Measurements from ENCODE around the gene ITSN2. TPM values are rescaled to one million over a fixed set of nuclear protein-coding genes. Genes with fewer than 3 reads are reported as not detected.

Gene ITSN2
- total and polyA plus RNA-seq, 4 donors: 21.0 to 36.7 (median 27.5) TPM

DNA sequence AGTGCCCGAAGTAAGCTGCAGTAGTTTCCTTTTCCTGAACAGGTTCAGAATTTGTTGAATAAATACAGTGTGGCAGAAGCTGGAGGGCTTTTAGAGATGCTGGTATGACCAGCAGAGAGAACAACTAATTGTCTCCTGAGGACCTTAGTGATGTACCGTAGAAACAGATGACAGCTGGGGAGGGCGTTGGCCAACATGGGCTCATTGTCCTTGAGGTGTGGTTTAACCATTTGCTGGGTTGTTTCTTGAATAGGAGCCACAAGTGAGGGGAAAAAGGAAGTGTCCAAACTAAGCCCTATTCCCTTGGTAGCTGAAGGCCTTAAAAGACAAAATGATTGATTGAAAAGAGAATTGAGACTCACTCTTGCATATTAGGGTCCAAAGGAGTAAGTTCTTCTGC, 197.2 kb downstream of the ITSN2 start:
- no peaks in the 10 kb centered on the region for H3K27me3 ChIP-seq (ENCODE audit: control insufficient read depth, insufficient read depth, low read length)
- no peak overlapping the region for H3K27ac ChIP-seq (ENCODE audit: low read depth, low read length)
- peaks cover 5% of the 10 kb centered on the region for H3K4me1 ChIP-seq (ENCODE audit: control insufficient read depth, insufficient read depth, low read length)
- H3K9me3 ChIP-seq (ENCODE audit: control insufficient read depth, insufficient read depth, low read length): no peaks in the 10 kb centered on the region
- no peak for DNase-seq (ENCODE audit: low read depth in 4 of 6, low spot score in 6 of 6)
- H3K36me3 ChIP-seq (ENCODE audit: control insufficient read depth, insufficient read depth, low read length): peaks cover 16% of the 10 kb centered on the region
- WGBS (ENCODE audit: insufficient coverage): 81% methylated on average over 2 of the region's 3 CpGs
- H3K4me3 ChIP-seq (ENCODE audit: low read depth, low read length): no peak overlapping the region

- no peak for DNase-seq (ENCODE audit: low read depth in 4 of 6, low spot score in 6 of 6)
- whole genome bisulfite sequencing (ENCODE audit: insufficient coverage): no CpG with 5 or more reads among the region's 1 CpG
- peaks cover 5% of the 10 kb centered on the region for H3K4me1 ChIP-seq (ENCODE audit: control insufficient read depth, insufficient read depth, low read length)
- no peaks in the 10 kb centered on the region for H3K9me3 ChIP-seq (ENCODE audit: control insufficient read depth, insufficient read depth, low read length)
- H3K4me3 ChIP-seq (ENCODE audit: low read depth, low read length): no peak overlapping the region
- no peaks in the 10 kb centered on the region for H3K27me3 ChIP-seq (ENCODE audit: control insufficient read depth, insufficient read depth, low read length)
- H3K27ac ChIP-seq (ENCODE audit: low read depth, low read length): no peak overlapping the region
- peaks cover 16% of the 10 kb centered on the region for H3K36me3 ChIP-seq (ENCODE audit: control insufficient read depth, insufficient read depth, low read length)
These were observed 197.8 kb downstream of the ITSN2 start for GRCh38 chr2:24162494-24162893.

GRCh38 chr2:24160761-24161160, 199.6 kb downstream of the ITSN2 start:
- H3K27ac ChIP-seq (ENCODE audit: low read depth, low read length): no peak overlapping the region
- DNase-seq (ENCODE audit: low read depth in 4 of 6, low spot score in 6 of 6): no peak
- no peak overlapping the region for H3K4me3 ChIP-seq (ENCODE audit: low read depth, low read length)
- peaks cover 5% of the 10 kb centered on the region for H3K4me1 ChIP-seq (ENCODE audit: control insufficient read depth, insufficient read depth, low read length)
- H3K27me3 ChIP-seq (ENCODE audit: control insufficient read depth, insufficient read depth, low read length): no peaks in the 10 kb centered on the region
- peaks cover 13% of the 10 kb centered on the region for H3K36me3 ChIP-seq (ENCODE audit: control insufficient read depth, insufficient read depth, low read length)
- H3K9me3 ChIP-seq (ENCODE audit: control insufficient read depth, insufficient read depth, low read length): no peaks in the 10 kb centered on the region

DNA sequence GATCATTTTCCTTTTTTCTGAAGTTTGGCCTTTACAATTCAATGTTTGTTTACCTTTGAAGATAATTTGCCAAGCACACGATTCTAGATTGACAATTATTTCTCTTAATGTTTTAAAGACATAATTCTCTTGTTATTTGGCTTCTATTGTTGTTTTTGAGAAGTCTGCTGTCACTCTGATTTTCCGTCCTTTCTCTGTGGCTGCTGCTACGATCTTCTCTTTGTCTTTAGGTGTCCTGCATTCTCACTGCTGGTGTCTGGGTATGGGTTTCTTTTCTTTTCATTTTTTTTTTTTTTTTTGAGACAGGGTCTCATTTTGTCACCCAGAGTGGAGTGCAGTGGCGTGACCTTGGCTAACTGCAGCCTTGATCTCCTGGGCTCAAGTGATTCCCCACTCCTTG, 200.6 kb downstream of the ITSN2 start:
- no peak for DNase-seq (ENCODE audit: low read depth in 4 of 6, low spot score in 6 of 6)
- Histone ChIP-seq H3K27ac (ENCODE audit: low read depth, low read length) (no peak overlapping the region), H3K9me3 (ENCODE audit: control insufficient read depth, insufficient read depth, low read length) (no peaks in the 10 kb centered on the region), H3K4me1 (ENCODE audit: control insufficient read depth, insufficient read depth, low read length) (no peaks in the 10 kb centered on the region), H3K27me3 (ENCODE audit: control insufficient read depth, insufficient read depth, low read length) (no peaks in the 10 kb centered on the region), H3K36me3 (ENCODE audit: control insufficient read depth, insufficient read depth, low read length) (peaks cover 13% of the 10 kb centered on the region), H3K4me3 (ENCODE audit: low read depth, low read length) (no peak overlapping the region)
- whole genome bisulfite sequencing (ENCODE audit: insufficient coverage): 100% methylated on average over 2 of the region's 4 CpGs

DNA sequence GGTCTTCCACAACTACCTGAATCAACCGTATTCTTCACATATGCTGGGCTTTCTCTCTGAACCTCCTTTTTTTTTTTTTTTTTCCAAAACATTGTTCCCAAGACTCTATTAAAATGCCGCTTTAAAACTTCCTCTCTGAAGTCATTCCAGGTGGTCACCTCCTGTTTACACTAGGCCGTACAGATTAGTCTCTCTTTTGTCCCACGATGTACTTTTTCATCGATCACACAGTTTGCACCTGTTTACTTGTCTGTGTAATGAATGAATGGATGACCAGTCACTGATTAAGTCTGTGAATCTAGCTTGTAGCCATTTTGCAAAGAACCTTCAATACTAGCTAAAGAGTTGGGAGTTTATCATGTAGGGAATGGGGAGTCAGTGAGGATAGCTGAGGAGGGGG, 202.2 kb downstream of the ITSN2 start:
- H3K36me3 ChIP-seq (ENCODE audit: control insufficient read depth, insufficient read depth, low read length): peaks cover 10% of the 10 kb centered on the region
- no peaks in the 10 kb centered on the region for H3K4me1 ChIP-seq (ENCODE audit: control insufficient read depth, insufficient read depth, low read length)
- H3K27me3 ChIP-seq (ENCODE audit: control insufficient read depth, insufficient read depth, low read length): no peaks in the 10 kb centered on the region
- H3K9me3 ChIP-seq (ENCODE audit: control insufficient read depth, insufficient read depth, low read length): no peaks in the 10 kb centered on the region
- no peak for DNase-seq (ENCODE audit: low read depth in 4 of 6, low spot score in 6 of 6)
- WGBS (ENCODE audit: insufficient coverage): 83% methylated on average over 2 of the region's 5 CpGs
- no peak overlapping the region for H3K4me3 ChIP-seq (ENCODE audit: low read depth, low read length)
- H3K27ac ChIP-seq (ENCODE audit: low read depth, low read length): no peak overlapping the region

DNA sequence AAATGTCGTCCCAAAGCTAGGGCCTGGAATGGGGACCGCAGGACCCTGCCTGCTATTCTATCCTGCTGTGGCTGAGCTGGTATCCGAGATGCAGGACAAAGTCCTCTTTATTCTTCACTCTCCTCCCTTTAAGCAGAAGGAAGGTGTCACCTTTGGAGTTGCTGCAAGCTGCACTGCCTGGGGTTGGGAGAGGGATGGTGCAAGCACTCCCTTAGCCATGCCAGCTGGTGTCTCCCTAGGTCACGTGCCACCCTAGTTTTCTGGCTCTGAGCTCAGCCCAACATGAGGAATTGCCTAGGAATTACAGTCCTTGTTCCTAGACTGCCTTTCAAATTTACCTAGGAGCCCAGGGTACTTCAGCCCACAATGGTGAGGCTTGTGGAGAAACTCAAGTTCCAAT, 206.9 kb downstream of the ITSN2 start:
- 100% methylated on average over 2 of the region's 4 CpGs for WGBS (ENCODE audit: insufficient coverage)
- H3K9me3 ChIP-seq (ENCODE audit: control insufficient read depth, insufficient read depth, low read length): no peaks in the 10 kb centered on the region
- no peak overlapping the region for H3K27ac ChIP-seq (ENCODE audit: low read depth, low read length)
- H3K36me3 ChIP-seq (ENCODE audit: control insufficient read depth, insufficient read depth, low read length): peaks cover 6% of the 10 kb centered on the region
- DNase-seq (ENCODE audit: low read depth in 4 of 6, low spot score in 6 of 6): no peak
- H3K27me3 ChIP-seq (ENCODE audit: control insufficient read depth, insufficient read depth, low read length): no peaks in the 10 kb centered on the region
- no peak overlapping the region for H3K4me3 ChIP-seq (ENCODE audit: low read depth, low read length)
- no peaks in the 10 kb centered on the region for H3K4me1 ChIP-seq (ENCODE audit: control insufficient read depth, insufficient read depth, low read length)

Small RNA genes within 50 kb of the gene (small RNA-seq; reads per million reads assigned to genes)
- not detected for gene HMGN2P20 (ENCODE audit: low replicate concordance)
- gene RF00602 (ENCODE audit: low replicate concordance): not detected

Other genes starting within 250 kb of the ITSN2 start
- 1 to 10 TPM; 1.5 to 4.5 TPM for gene PFN4, start 237.2 kb downstream of the ITSN2 start, total RNA-seq
- gene PFN4, start 237.2 kb downstream of the ITSN2 start, polyA plus RNA-seq (ENCODE audit: insufficient read length in 2 of 2): 1 to 10 TPM; 2.2 to 3.6 TPM
- 10 to 100 TPM; 54.5 to 55.0 TPM for gene FAM228B, start 237.1 kb downstream of the ITSN2 start, total RNA-seq
- gene FAM228B, start 237.1 kb downstream of the ITSN2 start, polyA plus RNA-seq (ENCODE audit: insufficient read length in 2 of 2): 10 to 100 TPM; 30.4 to 44.8 TPM
- 1 to 10 TPM in 1 of 2 donors, under 1 TPM in 1; 0.88 to 4.6 TPM for gene FAM228A, start 185.5 kb downstream of the ITSN2 start, total RNA-seq
- gene FAM228A, start 185.5 kb downstream of the ITSN2 start, polyA plus RNA-seq (ENCODE audit: insufficient read length in 2 of 2): 1 to 10 TPM; 1.8 to 2.8 TPM
- 10 to 100 TPM; 85.5 to 87.7 TPM for gene NCOA1, start 130.7 kb upstream of the ITSN2 start, total RNA-seq
- 10 to 100 TPM; 50.3 to 60.8 TPM for gene NCOA1, start 130.7 kb upstream of the ITSN2 start, polyA plus RNA-seq (ENCODE audit: insufficient read length in 2 of 2)